Measurements from ENCODE around the gene RPN2. TPM values are rescaled to one million over a fixed set of nuclear protein-coding genes. Genes with fewer than 3 reads are reported as not detected.

The RPN2 gene
- total RNA-seq, 3 donors from 2014 or later: 106 to 193 (median 127) TPM

- ATAC-seq (no peak), DNase-seq (no peak)
- intact Hi-C loops (cut with DNase I, micrococcal nuclease): no loop called here
- Histone ChIP-seq H3K9me3 (no peaks in the 10 kb centered on the region), H3K36me3 (ENCODE audit: low read depth) (no peaks in the 10 kb centered on the region), H3K4me3 (no peak overlapping the region), H3K4me1 (ENCODE audit: low read depth) (no peaks in the 10 kb centered on the region)
- TF ChIP-seq CTCF (IDR thresholded peaks at IDR 0.05): no peak
These were observed 15.1 kb upstream of the RPN2 start for GRCh38 chr20:37163832-37164554.

GRCh38 chr20:37165031-37165430 is 14.1 kb upstream of the RPN2 start:
- Histone ChIP-seq H3K9me3 (no peaks in the 10 kb centered on the region), H3K36me3 (ENCODE audit: low read depth) (no peaks in the 10 kb centered on the region), H3K4me3 (no peak overlapping the region), H3K4me1 (ENCODE audit: low read depth) (no peaks in the 10 kb centered on the region)
- DNase-seq (no peak), ATAC-seq (no peak)
- intact Hi-C loops (cut with DNase I, micrococcal nuclease): no loop called here
- no peak for TF ChIP-seq CTCF (IDR thresholded peaks at IDR 0.05)

GRCh38 chr20:37166867-37167266 is 12.3 kb upstream of the RPN2 start:
- no peak for DNase-seq
- no peak for ATAC-seq
- intact Hi-C loops (cut with DNase I, micrococcal nuclease): no loop called here
- no peak for TF ChIP-seq CTCF (IDR thresholded peaks at IDR 0.05)
- Histone ChIP-seq H3K4me1 (ENCODE audit: low read depth) (no peaks in the 10 kb centered on the region), H3K9me3 (no peaks in the 10 kb centered on the region), H3K4me3 (no peak overlapping the region), H3K36me3 (ENCODE audit: low read depth) (no peaks in the 10 kb centered on the region)

GRCh38 chr20:37172836-37173235 is 6.3 kb upstream of the RPN2 start:
- Histone ChIP-seq H3K4me3 (no peak overlapping the region), H3K36me3 (ENCODE audit: low read depth) (no peaks in the 10 kb centered on the region), H3K9me3 (no peaks in the 10 kb centered on the region), H3K4me1 (ENCODE audit: low read depth) (peaks cover 3% of the 10 kb centered on the region)
- no peak for ATAC-seq
- intact Hi-C loops (cut with DNase I, micrococcal nuclease): no loop called here
- no peak for DNase-seq
- TF ChIP-seq CTCF (IDR thresholded peaks at IDR 0.05): no peak

- ATAC-seq: peak; percentile 2
- TF ChIP-seq CTCF (IDR thresholded peaks at IDR 0.05): no peak
These were observed 774 bp downstream of the RPN2 start for GRCh38 chr20:37179683-37180524.

More at GRCh38 chr20:37179683-37180524, 774 bp downstream of the RPN2 start:
- Histone ChIP-seq H3K4me1 (ENCODE audit: low read depth) (peaks cover 21% of the 10 kb centered on the region), H3K9me3 (no peaks in the 10 kb centered on the region), H3K4me3 (peak overlapping the region; percentile 96), H3K36me3 (ENCODE audit: low read depth) (no peaks in the 10 kb centered on the region)
- DNase-seq: no peak
- intact Hi-C loops (cut with DNase I, micrococcal nuclease): no loop called here

All from mucosa of descending colon (tissue), 3 donors.